ENCODE results near the gene MVB12B.

Gene MVB12B

GRCh38 chr9:126316085-126316655 lies 10.5 kb upstream of the MVB12B start:
- Histone ChIP-seq H3K9me3 (replicated peaks in 1 of 2; ENCODE audit: control insufficient read depth in 2 of 2, insufficient read depth in 1 of 2, low read depth in 1 of 2, low read length in 2 of 2) (no peaks in the 10 kb centered on the region), H3K4me2 (ENCODE audit: insufficient read depth, low read length, poor library complexity, severe bottlenecking) (no peak overlapping the region), H4K8ac (ENCODE audit: low read depth, low read length) (no peak overlapping the region), H2AK5ac (ENCODE audit: low read depth, low read length) (no peak overlapping the region), H2BK120ac (ENCODE audit: low read depth, low read length) (no peak overlapping the region), H3K18ac (ENCODE audit: low read length) (no peak overlapping the region), H3K14ac (ENCODE audit: low read length) (no peak overlapping the region), H3K4me3 (ENCODE audit: low read length in 2 of 2) (no peak overlapping the region), H3K4ac (ENCODE audit: low read length) (no peak overlapping the region), H3K36me3 (replicated peaks in 1 of 2; ENCODE audit: control insufficient read depth in 2 of 2, insufficient read depth in 2 of 2, low read length in 2 of 2) (no peaks in the 10 kb centered on the region), H3K4me1 (ENCODE audit: control insufficient read depth in 2 of 2, insufficient read depth in 1 of 2, low read depth in 1 of 2, low read length in 2 of 2) (peaks cover 3 to 4% of the 10 kb centered on the region in 2 donors), H3K9ac (ENCODE audit: low read depth, low read length, poor library complexity) (no peak overlapping the region), H2BK12ac (ENCODE audit: low read length) (no peak overlapping the region), H2BK5ac (ENCODE audit: low read length) (no peak overlapping the region), H2BK15ac (ENCODE audit: low read length) (no peak overlapping the region), H3K27ac (replicated peaks; ENCODE audit: low read length) (no peak overlapping the region), H4K91ac (ENCODE audit: low read depth, low read length, poor library complexity) (no peak overlapping the region), H3K27me3 (ENCODE audit: control insufficient read depth in 3 of 3, insufficient read depth in 3 of 3, low read depth in 1 of 3, low read length in 3 of 3) (peaks cover 0 to 3% (median 0%) of the 10 kb centered on the region in 3 experiments), H2AFZ (ENCODE audit: low read length) (no peak overlapping the region), H3K23ac (ENCODE audit: low read depth, low read length, poor library complexity) (no peak overlapping the region), H3K79me1 (ENCODE audit: low read depth, low read length) (no peaks in the 10 kb centered on the region)
- no peak for DNase-seq (ENCODE audit: low spot score)
- WGBS, 2 donors (ENCODE audit: extremely low coverage in 2 of 2, insufficient read length in 2 of 2, insufficient replicate concordance in 1 of 2) = no CpG with 5 or more reads among the region's 3 CpGs

DNA sequence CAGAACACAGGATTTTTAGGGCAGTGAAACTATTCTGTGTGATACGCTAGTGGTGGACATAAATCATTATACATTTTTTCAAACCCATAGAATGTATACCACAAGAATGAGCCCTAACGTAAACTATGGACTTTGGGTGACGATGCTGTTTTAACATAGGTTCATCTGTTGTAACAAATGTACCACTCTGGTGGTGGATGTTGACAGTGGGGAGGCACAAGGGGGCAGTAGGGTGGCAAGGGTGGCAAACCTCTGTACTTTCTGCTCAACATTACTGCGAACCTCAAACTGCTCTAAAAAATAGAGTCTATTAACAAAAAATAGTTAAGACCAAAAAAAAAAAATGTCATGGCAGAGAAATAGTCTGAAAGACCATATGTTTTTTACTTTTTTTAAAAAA lies 9.1 kb upstream of the MVB12B start:
- Histone ChIP-seq H3K4me2 (ENCODE audit: insufficient read depth, low read length, poor library complexity, severe bottlenecking) (no peak overlapping the region), H2BK12ac (ENCODE audit: low read length) (no peak overlapping the region), H3K27ac (replicated peaks; ENCODE audit: low read length) (no peak overlapping the region), H3K27me3 (ENCODE audit: control insufficient read depth in 3 of 3, insufficient read depth in 3 of 3, low read depth in 1 of 3, low read length in 3 of 3) (peaks cover 0 to 3% (median 0%) of the 10 kb centered on the region in 3 experiments), H2BK5ac (ENCODE audit: low read length) (no peak overlapping the region), H3K14ac (ENCODE audit: low read length) (no peak overlapping the region), H3K9ac (ENCODE audit: low read depth, low read length, poor library complexity) (no peak overlapping the region), H3K9me3 (replicated peaks in 1 of 2; ENCODE audit: control insufficient read depth in 2 of 2, insufficient read depth in 1 of 2, low read depth in 1 of 2, low read length in 2 of 2) (no peaks in the 10 kb centered on the region), H3K23ac (ENCODE audit: low read depth, low read length, poor library complexity) (no peak overlapping the region), H3K18ac (ENCODE audit: low read length) (no peak overlapping the region), H4K91ac (ENCODE audit: low read depth, low read length, poor library complexity) (no peak overlapping the region), H2BK15ac (ENCODE audit: low read length) (no peak overlapping the region), H3K4me3 (ENCODE audit: low read length in 2 of 2) (no peak overlapping the region), H2BK120ac (ENCODE audit: low read depth, low read length) (no peak overlapping the region), H2AK5ac (ENCODE audit: low read depth, low read length) (no peak overlapping the region), H3K4me1 (ENCODE audit: control insufficient read depth in 2 of 2, insufficient read depth in 1 of 2, low read depth in 1 of 2, low read length in 2 of 2) (peaks cover 3 to 4% of the 10 kb centered on the region in 2 donors), H3K79me1 (ENCODE audit: low read depth, low read length) (no peaks in the 10 kb centered on the region), H2AFZ (ENCODE audit: low read length) (no peak overlapping the region), H3K36me3 (replicated peaks in 1 of 2; ENCODE audit: control insufficient read depth in 2 of 2, insufficient read depth in 2 of 2, low read length in 2 of 2) (no peaks in the 10 kb centered on the region), H3K4ac (ENCODE audit: low read length) (no peak overlapping the region), H4K8ac (ENCODE audit: low read depth, low read length) (no peak overlapping the region)
- no CpG with 5 or more reads among the region's 4 CpGs for WGBS, 2 donors (ENCODE audit: extremely low coverage in 2 of 2, insufficient read length in 2 of 2, insufficient replicate concordance in 1 of 2)
- no peak for DNase-seq (ENCODE audit: low spot score)

- H3K14ac ChIP-seq (ENCODE audit: low read length) = no peak overlapping the region
- no peaks in the 10 kb centered on the region for H3K27me3 ChIP-seq (ENCODE audit: control insufficient read depth in 3 of 3, insufficient read depth in 3 of 3, low read depth in 1 of 3, low read length in 3 of 3)
- H3K36me3 ChIP-seq (replicated peaks in 1 of 2; ENCODE audit: control insufficient read depth in 2 of 2, insufficient read depth in 2 of 2, low read length in 2 of 2) = no peaks in the 10 kb centered on the region
- no peak overlapping the region for H3K4me2 ChIP-seq (ENCODE audit: insufficient read depth, low read length, poor library complexity, severe bottlenecking)
- H3K23ac ChIP-seq (ENCODE audit: low read depth, low read length, poor library complexity) = no peak overlapping the region
- H2AFZ ChIP-seq (ENCODE audit: low read length) = peak overlapping the region; percentile 6
- H2BK120ac ChIP-seq (ENCODE audit: low read depth, low read length) = no peak overlapping the region
- no peak overlapping the region for H3K4ac ChIP-seq (ENCODE audit: low read length)
- H3K79me1 ChIP-seq (ENCODE audit: low read depth, low read length) = no peaks in the 10 kb centered on the region
- H2BK5ac ChIP-seq (ENCODE audit: low read length) = no peak overlapping the region
- peaks cover 3 to 4% of the 10 kb centered on the region in 2 donors for H3K4me1 ChIP-seq (ENCODE audit: control insufficient read depth in 2 of 2, insufficient read depth in 1 of 2, low read depth in 1 of 2, low read length in 2 of 2)
- no peak overlapping the region for H3K27ac ChIP-seq (replicated peaks; ENCODE audit: low read length)
- no peak overlapping the region for H3K9ac ChIP-seq (ENCODE audit: low read depth, low read length, poor library complexity)
- WGBS, 2 donors (ENCODE audit: extremely low coverage in 2 of 2, insufficient read length in 2 of 2, insufficient replicate concordance in 1 of 2) = no CpG with 5 or more reads among the region's 6 CpGs
- no peak overlapping the region for H4K8ac ChIP-seq (ENCODE audit: low read depth, low read length)
- no peak overlapping the region for H2BK15ac ChIP-seq (ENCODE audit: low read length)
- no peak overlapping the region for H4K91ac ChIP-seq (ENCODE audit: low read depth, low read length, poor library complexity)
- H3K18ac ChIP-seq (ENCODE audit: low read length) = no peak overlapping the region
- no peak overlapping the region for H3K4me3 ChIP-seq (ENCODE audit: low read length in 2 of 2)
- H2BK12ac ChIP-seq (ENCODE audit: low read length) = no peak overlapping the region
- H2AK5ac ChIP-seq (ENCODE audit: low read depth, low read length) = no peak overlapping the region
- H3K9me3 ChIP-seq (replicated peaks in 1 of 2; ENCODE audit: control insufficient read depth in 2 of 2, insufficient read depth in 1 of 2, low read depth in 1 of 2, low read length in 2 of 2) = peaks cover 0 to 2% of the 10 kb centered on the region in 2 donors
- DNase-seq (ENCODE audit: low spot score) = no peak
These were observed 7.8 kb upstream of the MVB12B start for GRCh38 chr9:126318858-126319257.

DNA sequence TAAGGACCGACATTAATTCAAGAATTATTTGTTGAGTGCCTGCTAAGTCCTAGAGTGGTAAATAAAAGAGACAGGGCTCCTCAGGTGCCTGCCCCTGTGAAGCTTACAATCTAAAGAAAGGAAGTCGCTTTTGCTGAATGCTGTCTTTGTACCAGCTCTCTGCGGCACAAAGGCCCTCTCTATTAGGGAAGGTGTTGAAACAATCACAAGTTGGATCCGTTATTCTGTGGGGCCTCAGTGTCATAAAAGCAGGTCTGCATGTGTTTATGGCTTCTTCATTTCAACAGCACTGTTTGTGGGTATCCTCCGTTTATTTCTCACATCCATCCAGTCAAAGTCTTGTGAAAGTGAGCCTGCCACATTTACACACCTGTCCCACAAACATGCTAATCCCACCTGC lies 7.0 kb upstream of the MVB12B start:
- H3K4me1 ChIP-seq (ENCODE audit: control insufficient read depth in 2 of 2, insufficient read depth in 1 of 2, low read depth in 1 of 2, low read length in 2 of 2) = peaks cover 3 to 4% of the 10 kb centered on the region in 2 donors
- no peak overlapping the region for H3K4ac ChIP-seq (ENCODE audit: low read length)
- no peak overlapping the region for H3K23ac ChIP-seq (ENCODE audit: low read depth, low read length, poor library complexity)
- no peak overlapping the region for H3K27ac ChIP-seq (replicated peaks; ENCODE audit: low read length)
- H3K14ac ChIP-seq (ENCODE audit: low read length) = no peak overlapping the region
- no peak overlapping the region for H2BK12ac ChIP-seq (ENCODE audit: low read length)
- H3K79me1 ChIP-seq (ENCODE audit: low read depth, low read length) = no peaks in the 10 kb centered on the region
- H4K91ac ChIP-seq (ENCODE audit: low read depth, low read length, poor library complexity) = no peak overlapping the region
- H2BK15ac ChIP-seq (ENCODE audit: low read length) = no peak overlapping the region
- no peak overlapping the region for H3K4me2 ChIP-seq (ENCODE audit: insufficient read depth, low read length, poor library complexity, severe bottlenecking)
- H3K36me3 ChIP-seq (replicated peaks in 1 of 2; ENCODE audit: control insufficient read depth in 2 of 2, insufficient read depth in 2 of 2, low read length in 2 of 2) = no peaks in the 10 kb centered on the region
- no peak for DNase-seq (ENCODE audit: low spot score)
- H3K4me3 ChIP-seq (ENCODE audit: low read length in 2 of 2) = no peak overlapping the region
- peaks cover 2 to 9% of the 10 kb centered on the region in 2 donors for H3K9me3 ChIP-seq (replicated peaks in 1 of 2; ENCODE audit: control insufficient read depth in 2 of 2, insufficient read depth in 1 of 2, low read depth in 1 of 2, low read length in 2 of 2)
- no peak overlapping the region for H2BK120ac ChIP-seq (ENCODE audit: low read depth, low read length)
- H4K8ac ChIP-seq (ENCODE audit: low read depth, low read length) = no peak overlapping the region
- no CpG with 5 or more reads among the region's 5 CpGs for WGBS, 2 donors (ENCODE audit: extremely low coverage in 2 of 2, insufficient read length in 2 of 2, insufficient replicate concordance in 1 of 2)
- no peak overlapping the region for H2AK5ac ChIP-seq (ENCODE audit: low read depth, low read length)
- H3K18ac ChIP-seq (ENCODE audit: low read length) = no peak overlapping the region
- no peak overlapping the region for H2BK5ac ChIP-seq (ENCODE audit: low read length)
- no peaks in the 10 kb centered on the region for H3K27me3 ChIP-seq (ENCODE audit: control insufficient read depth in 3 of 3, insufficient read depth in 3 of 3, low read depth in 1 of 3, low read length in 3 of 3)
- H3K9ac ChIP-seq (ENCODE audit: low read depth, low read length, poor library complexity) = no peak overlapping the region
- H2AFZ ChIP-seq (ENCODE audit: low read length) = no peak overlapping the region

All from neuronal stem cell (in vitro differentiated cells).